NCI-H2227 treated with DMSO at 0.1 percent for 48 hours (cell line): Measurements from ENCODE around the gene PTOV1.
A peak's percentile ranks its signal among the peaks of the same experiment; 100 is the strongest.

ENCODE experiments used
- DNase-seq: peaks from one replicate; lab custom pipeline; 2025; lab: John Stamatoyannopoulos, UW

PTOV1 gene

GRCh38 chr19:49858088-49858985, 7.4 kb downstream of the PTOV1 start:
- no peak for DNase-seq

GRCh38 chr19:49859682-49860335, 8.8 kb downstream of the PTOV1 start:
- no peak for DNase-seq

DNA sequence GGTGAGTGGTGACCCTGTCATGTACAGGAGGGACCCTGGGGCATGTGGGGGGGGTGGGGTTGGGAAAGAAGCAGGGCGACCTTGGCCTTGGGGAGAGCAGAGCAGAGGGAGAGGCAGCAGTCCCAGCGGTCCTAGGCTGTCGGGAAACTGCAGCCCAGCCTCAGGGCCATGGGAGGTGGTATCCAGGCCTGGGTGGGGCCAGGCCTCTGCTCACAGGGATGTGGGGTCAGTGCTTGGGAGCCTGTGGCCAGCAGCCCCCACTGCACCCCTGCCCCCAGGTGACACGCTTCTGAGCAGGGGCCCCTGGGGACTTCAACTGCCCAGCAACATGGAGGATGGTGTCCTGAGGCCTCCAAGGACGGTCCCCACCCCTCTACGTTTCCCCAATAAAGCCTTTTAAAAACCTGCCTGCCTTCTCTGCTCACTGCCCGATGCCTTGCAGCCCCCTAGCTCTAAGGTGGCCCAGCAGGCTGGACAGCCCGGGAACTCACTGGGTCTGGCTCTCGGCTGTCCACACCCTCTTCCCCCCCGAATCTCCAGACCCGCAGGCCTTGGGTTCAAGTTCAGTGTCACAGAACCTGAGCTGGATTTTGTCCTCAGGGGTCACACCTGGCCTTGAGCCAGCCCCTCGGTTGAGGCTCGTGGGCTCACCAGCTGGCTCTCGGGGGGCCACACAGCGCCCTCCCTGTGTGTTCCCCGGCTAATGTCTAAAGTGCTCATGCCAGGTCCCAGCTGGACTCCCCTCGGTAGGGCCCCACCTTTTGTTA, 9.6 kb downstream of the PTOV1 start:
- DNase-seq: no peak

GRCh38 chr19:49861107-49861506, 10.1 kb downstream of the PTOV1 start:
- DNase-seq: peak; percentile 39

- no peak for DNase-seq
Observed at GRCh38 chr19:49861541-49862378, 10.8 kb downstream of the PTOV1 start.

GRCh38 chr19:49862391-49863253, 11.7 kb downstream of the PTOV1 start:
- no peak for DNase-seq

DNA sequence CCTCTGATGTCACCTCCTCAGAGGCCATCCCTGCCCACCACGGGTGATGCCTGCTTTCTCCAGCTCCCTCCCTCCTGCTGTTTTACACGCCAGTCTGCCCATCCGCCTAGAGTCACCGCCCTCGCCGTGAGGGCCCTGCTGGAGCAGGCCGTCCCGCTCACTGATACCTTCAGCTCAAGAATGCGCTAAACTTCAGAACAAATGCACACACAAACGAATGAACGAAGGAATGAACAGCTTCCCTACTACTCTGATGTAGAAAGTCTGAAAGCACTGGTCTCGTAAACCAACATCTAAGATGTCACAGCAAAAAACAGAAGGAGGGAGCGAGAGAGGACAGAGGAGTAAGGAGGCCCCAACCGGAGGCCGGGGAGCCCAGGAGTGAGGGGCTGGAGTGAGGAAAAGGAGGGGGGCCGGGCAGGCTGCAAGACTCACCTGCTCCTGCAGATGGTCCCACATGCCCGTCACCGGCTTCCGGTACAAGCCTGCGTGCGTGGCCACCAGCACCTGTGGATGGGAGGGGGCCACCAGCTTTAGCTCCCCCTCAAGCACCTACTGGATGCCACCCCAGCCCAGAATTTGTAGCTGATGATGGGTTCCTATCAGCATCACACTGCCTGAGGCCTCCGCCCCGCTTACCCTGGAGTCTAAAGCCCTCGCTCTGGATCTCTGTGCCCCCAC, 12.4 kb downstream of the PTOV1 start:
- no peak for DNase-seq

GRCh38 chr19:49863935-49864320, 13.0 kb downstream of the PTOV1 start:
- DNase-seq: no peak

- no peak for DNase-seq
Observed at GRCh38 chr19:49864890-49865289, 13.9 kb downstream of the PTOV1 start.

DNA sequence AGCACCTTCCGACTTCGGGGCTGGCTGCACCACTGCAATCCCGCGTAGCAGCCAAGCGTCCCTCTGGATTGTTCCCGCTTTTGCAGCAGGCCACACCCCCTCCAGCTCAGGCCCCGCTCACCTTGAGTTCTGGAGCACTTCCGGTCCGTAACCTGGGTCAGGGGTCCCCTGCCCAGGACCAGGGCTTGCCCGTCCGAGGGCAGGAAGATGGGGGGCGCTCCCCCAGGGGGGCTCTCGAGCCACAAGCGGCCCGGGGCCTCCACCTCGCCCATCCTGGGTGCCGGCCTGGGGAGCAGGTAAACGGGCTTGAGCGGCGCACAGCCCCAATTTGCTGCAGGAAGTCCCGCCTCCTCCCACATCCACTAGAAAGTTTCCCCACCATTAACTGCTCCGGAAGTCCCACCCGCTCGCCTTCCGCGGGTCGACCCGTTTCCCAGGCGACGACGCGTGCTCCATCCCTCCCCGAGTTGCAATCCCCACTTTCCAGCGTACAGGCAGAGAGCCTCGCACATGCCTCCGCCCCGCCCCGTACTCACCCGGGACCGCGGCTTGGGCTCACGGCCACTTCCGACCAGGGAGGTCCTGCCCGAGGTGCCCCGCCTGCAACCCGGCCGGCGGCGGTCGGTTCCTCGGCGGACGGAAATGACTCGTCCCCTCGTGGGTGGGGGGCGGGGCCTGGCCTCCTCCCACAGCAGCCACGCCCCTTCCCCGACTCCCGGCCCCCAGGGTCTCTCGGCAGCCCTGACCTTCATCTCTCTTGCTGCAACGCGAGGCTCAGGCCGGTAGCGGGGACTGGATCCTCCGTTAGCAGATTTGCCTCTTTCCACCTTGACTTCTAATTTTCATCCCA, 16.2 kb downstream of the PTOV1 start, which contains the start of gene PNKP:
PNKP (minus strand) TSS at position 644 of the 850 bp plus-strand sequence; CDS start at position 272, 372 bp downstream.
- peak; percentile 87 for DNase-seq

DNA sequence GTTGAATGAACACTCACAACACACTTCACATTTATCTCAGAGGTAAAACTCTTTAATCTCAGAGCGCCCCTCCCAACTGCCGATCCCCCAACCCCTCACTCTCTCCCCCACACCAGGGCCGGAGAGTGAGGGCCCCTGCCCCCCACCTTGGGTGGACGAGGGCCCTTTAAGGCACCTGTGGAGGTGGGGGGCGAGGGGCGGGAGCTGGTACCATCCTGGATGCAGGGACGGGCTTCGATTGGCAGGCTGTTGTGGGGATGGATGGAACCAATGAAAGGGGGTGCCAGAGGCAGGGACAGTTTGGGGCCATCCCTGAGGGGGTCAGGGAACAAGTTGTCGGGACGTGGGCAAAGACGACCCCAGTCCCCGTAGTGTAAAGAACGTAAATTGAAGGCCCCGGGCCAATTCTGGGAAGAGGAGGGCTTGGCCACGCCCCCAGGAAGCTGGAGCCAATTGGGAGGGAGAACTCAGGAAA, 18.1 kb downstream of the PTOV1 start:
- no peak for DNase-seq

GRCh38 chr19:49869484-49870308, 18.7 kb downstream of the PTOV1 start:
- peak; percentile 96 for DNase-seq

DNA sequence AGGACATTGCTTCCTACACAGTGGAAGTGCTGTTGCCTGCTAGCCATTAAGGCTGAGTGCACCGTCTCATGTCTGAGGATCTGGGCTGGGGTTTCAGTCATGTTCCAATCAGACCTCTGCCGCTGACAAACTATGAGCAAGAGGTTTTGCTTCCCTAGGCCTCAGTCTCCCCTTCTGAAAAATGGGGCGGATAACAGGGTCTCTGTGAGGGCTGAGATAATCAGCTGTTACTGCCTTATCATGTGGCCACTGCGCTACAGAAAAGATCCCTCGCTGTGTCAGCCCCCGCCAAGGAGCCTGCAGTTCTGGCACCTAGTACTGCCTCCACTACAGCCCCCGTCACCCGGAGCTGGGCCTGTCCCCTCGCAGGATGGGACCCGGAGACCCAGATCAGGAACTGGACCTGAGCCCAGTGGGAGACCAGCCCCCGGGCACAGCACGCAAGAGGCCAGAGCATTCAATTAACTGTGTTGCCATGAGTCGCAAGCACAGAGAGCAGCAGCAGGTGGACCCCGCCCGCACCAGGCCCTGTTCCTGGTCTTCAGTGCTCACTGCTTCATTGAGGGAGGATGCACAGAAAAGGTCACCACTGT, 19.4 kb downstream of the PTOV1 start:
- no peak for DNase-seq

- DNase-seq: no peak
Observed at GRCh38 chr19:49871349-49871985, 20.5 kb downstream of the PTOV1 start.

GRCh38 chr19:49872245-49873128, 21.5 kb downstream of the PTOV1 start:
- DNase-seq: no peak

DNA sequence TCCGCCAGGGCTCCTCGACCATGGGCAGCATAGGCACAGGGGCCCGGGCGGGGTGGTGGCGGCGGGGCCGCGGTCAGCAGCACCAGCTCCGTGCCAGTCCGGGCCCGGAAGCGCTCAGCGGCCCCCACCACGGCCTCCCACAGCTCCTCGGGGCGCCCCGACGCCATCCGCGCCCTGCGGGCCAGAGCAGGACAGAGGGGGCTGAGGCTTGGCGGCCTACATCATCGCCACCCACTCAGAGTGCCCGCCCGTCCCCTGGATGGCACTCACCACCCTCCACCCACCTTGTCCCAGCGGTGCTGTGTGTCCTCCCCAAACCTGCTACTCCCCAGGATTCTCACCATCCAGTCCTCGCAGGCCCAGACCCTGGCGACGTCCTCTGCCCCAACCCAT, 22.2 kb downstream of the PTOV1 start:
- no peak for DNase-seq
